H1 (cell line): ENCODE data around the gene SLC45A1. TPM values are rescaled to one million over a fixed set of nuclear protein-coding genes. Genes with fewer than 3 reads are reported as not detected.

Source experiments
- GABPA ChIP-seq: IDR thresholded peaks from 2 replicates; pipeline ENCODE4 v1.6.1; 2011; ENCODE audit warnings: mild to moderate bottlenecking, low read length, moderate library complexity, borderline replicate concordance; ENCODE audit not compliant: insufficient read depth
- NANOG ChIP-seq: IDR thresholded peaks from 2 replicates; pipeline ENCODE4 v1.6.1; 2011; ENCODE audit warnings: low read length, low read depth, mild to moderate bottlenecking, inconsistent platforms; ENCODE audit not compliant: insufficient read depth, poor library complexity, severe bottlenecking
- RBBP5 ChIP-seq: IDR thresholded peaks from 2 replicates; pipeline ENCODE4 v1.7.1; 2012; ENCODE audit warnings: low read depth, mild to moderate bottlenecking, inconsistent platforms, low read length, moderate library complexity, borderline replicate concordance
- RXRA ChIP-seq: IDR thresholded peaks from 2 replicates; pipeline ENCODE4 v1.6.1; 2011; ENCODE audit warnings: low read depth, mild to moderate bottlenecking, low read length, moderate library complexity; ENCODE audit not compliant: insufficient read depth
- SAP30 ChIP-seq: fragments of 300-600 bp; sonication (generic); IDR thresholded peaks from 2 replicates; pipeline ENCODE4 v1.7.1; 2012; ENCODE audit warnings: low read length, moderate library complexity, mild to moderate bottlenecking, inconsistent platforms; ENCODE audit not compliant: insufficient read depth, insufficient replicate concordance
- SIN3A ChIP-seq, 2 experiments: IDR thresholded peaks in 1 of 2; conservative IDR thresholded peaks in 1 of 2; 2 replicates each; pipeline ENCODE4 v1.6.1; 2011 to 2012; ENCODE audit warnings: low read length in 2 of 2, improper control_type of control experiment in 1 of 2, low read depth in 1 of 2, mild to moderate bottlenecking in 1 of 2
- polyA plus RNA-seq, 7 experiments: library from polyadenylated mRNA; depleted of rRNA in 3 of 7; stranded (reverse) in 5 of 7; unstranded in 2 of 7; fragments of >200 nt in 5 of 7; fragments of 200-250 nt in 2 of 7; gene quantifications; 1 replicate in 5 of 7; 2 replicates in 1 of 7; 4 replicates in 1 of 7; pipeline versions ENCODE4 v1.2.1 to v1.2.3, GENCODE V29; 2011 to 2013; ENCODE audit warnings: missing spikeins in 2 of 7, mixed read lengths in 2 of 7
- total RNA-seq: library from RNA; stranded (reverse); fragmentation: NEBNext Ultra II Directional; extraction: Animal tissue kit (Norgen Biotek cat#: 25700); gene quantifications from 2 replicates; pipeline ENCODE4 v1.2.1, GENCODE V29; 2021
- TF ChIP-seq, protein P1 (sequence below): fragments of 300-600 bp; sonication (generic); IDR thresholded peaks from 2 replicates; pipeline ENCODE4 v1.7.1; 2012; ENCODE audit warnings: low read length, moderate library complexity, mild to moderate bottlenecking, inconsistent platforms; ENCODE audit not compliant: insufficient replicate concordance

The SLC45A1 gene
- total and polyA plus RNA-seq, 2 of the 8 experiments (the other 6 are each of a cell fraction or from before 2014, with no cell fraction given), result 1.0 to 1.7 TPM

DNA sequence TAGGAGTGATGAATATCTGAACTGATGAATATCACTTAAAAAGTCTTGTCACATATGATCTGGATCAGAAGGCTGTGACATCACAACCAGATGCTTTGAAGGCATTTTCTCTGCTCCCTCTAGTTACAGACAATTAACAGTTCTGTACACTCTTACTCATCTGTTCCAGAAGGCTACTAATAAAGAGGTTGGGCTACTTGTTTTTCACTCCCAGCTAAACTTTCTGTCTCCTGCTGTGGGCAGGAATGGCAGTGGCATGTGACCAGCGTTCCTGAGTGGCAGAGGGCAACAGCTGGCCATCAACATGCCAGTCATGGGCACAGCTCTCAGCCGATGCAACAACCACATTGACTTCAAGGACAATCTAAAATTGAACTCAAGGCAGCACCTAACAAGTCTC lies 66.7 kb downstream of the SLC45A1 start (continued):
- TF ChIP-seq, protein P1, sequence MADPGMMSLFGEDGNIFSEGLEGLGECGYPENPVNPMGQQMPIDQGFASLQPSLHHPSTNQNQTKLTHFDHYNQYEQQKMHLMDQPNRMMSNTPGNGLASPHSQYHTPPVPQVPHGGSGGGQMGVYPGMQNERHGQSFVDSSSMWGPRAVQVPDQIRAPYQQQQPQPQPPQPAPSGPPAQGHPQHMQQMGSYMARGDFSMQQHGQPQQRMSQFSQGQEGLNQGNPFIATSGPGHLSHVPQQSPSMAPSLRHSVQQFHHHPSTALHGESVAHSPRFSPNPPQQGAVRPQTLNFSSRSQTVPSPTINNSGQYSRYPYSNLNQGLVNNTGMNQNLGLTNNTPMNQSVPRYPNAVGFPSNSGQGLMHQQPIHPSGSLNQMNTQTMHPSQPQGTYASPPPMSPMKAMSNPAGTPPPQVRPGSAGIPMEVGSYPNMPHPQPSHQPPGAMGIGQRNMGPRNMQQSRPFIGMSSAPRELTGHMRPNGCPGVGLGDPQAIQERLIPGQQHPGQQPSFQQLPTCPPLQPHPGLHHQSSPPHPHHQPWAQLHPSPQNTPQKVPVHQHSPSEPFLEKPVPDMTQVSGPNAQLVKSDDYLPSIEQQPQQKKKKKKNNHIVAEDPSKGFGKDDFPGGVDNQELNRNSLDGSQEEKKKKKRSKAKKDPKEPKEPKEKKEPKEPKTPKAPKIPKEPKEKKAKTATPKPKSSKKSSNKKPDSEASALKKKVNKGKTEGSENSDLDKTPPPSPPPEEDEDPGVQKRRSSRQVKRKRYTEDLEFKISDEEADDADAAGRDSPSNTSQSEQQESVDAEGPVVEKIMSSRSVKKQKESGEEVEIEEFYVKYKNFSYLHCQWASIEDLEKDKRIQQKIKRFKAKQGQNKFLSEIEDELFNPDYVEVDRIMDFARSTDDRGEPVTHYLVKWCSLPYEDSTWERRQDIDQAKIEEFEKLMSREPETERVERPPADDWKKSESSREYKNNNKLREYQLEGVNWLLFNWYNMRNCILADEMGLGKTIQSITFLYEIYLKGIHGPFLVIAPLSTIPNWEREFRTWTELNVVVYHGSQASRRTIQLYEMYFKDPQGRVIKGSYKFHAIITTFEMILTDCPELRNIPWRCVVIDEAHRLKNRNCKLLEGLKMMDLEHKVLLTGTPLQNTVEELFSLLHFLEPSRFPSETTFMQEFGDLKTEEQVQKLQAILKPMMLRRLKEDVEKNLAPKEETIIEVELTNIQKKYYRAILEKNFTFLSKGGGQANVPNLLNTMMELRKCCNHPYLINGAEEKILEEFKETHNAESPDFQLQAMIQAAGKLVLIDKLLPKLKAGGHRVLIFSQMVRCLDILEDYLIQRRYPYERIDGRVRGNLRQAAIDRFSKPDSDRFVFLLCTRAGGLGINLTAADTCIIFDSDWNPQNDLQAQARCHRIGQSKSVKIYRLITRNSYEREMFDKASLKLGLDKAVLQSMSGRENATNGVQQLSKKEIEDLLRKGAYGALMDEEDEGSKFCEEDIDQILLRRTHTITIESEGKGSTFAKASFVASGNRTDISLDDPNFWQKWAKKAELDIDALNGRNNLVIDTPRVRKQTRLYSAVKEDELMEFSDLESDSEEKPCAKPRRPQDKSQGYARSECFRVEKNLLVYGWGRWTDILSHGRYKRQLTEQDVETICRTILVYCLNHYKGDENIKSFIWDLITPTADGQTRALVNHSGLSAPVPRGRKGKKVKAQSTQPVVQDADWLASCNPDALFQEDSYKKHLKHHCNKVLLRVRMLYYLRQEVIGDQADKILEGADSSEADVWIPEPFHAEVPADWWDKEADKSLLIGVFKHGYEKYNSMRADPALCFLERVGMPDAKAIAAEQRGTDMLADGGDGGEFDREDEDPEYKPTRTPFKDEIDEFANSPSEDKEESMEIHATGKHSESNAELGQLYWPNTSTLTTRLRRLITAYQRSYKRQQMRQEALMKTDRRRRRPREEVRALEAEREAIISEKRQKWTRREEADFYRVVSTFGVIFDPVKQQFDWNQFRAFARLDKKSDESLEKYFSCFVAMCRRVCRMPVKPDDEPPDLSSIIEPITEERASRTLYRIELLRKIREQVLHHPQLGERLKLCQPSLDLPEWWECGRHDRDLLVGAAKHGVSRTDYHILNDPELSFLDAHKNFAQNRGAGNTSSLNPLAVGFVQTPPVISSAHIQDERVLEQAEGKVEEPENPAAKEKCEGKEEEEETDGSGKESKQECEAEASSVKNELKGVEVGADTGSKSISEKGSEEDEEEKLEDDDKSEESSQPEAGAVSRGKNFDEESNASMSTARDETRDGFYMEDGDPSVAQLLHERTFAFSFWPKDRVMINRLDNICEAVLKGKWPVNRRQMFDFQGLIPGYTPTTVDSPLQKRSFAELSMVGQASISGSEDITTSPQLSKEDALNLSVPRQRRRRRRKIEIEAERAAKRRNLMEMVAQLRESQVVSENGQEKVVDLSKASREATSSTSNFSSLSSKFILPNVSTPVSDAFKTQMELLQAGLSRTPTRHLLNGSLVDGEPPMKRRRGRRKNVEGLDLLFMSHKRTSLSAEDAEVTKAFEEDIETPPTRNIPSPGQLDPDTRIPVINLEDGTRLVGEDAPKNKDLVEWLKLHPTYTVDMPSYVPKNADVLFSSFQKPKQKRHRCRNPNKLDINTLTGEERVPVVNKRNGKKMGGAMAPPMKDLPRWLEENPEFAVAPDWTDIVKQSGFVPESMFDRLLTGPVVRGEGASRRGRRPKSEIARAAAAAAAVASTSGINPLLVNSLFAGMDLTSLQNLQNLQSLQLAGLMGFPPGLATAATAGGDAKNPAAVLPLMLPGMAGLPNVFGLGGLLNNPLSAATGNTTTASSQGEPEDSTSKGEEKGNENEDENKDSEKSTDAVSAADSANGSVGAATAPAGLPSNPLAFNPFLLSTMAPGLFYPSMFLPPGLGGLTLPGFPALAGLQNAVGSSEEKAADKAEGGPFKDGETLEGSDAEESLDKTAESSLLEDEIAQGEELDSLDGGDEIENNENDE, result no peak
- TF ChIP-seq RBBP5 (no peak), RXRA (no peak), GABPA (no peak), NANOG (no peak), SAP30 (no peak), SIN3A (conservative IDR thresholded peaks at IDR 0.05 in 1 of 2, IDR thresholded peaks at IDR 0.05 in 1 of 2; ENCODE audit: low read depth in 1 of 2, low read length in 2 of 2) (no peak)
